Hepatocyte (in vitro differentiated cells): Measurements from ENCODE around the gene KDM4C.

Experiments used
- EZH2 ChIP-seq: fragments of 200-600 bp; sonication (generic); IDR thresholded peaks from 2 replicates; pipeline ENCODE4 v1.6.1; 2016; ENCODE audit warnings: antibody characterized with exemption, mild to moderate bottlenecking, borderline replicate concordance
- EZH2phosphoT487 ChIP-seq: fragments of 200-600 bp; sonication (generic); IDR thresholded peaks from one replicate; pipeline ENCODE4 v1.6.1; 2018; ENCODE audit warnings: antibody characterized with exemption, mild to moderate bottlenecking, low read depth, moderate library complexity; ENCODE audit not compliant: unreplicated experiment, severe bottlenecking
- TF ChIP-seq, protein P1 (sequence below): fragments of 200-600 bp; sonication (generic); IDR thresholded peaks from 2 replicates; pipeline ENCODE4 v1.5.1; 2016; ENCODE audit warnings: antibody characterized with exemption, mild to moderate bottlenecking; ENCODE audit not compliant: poor library complexity

DNA sequence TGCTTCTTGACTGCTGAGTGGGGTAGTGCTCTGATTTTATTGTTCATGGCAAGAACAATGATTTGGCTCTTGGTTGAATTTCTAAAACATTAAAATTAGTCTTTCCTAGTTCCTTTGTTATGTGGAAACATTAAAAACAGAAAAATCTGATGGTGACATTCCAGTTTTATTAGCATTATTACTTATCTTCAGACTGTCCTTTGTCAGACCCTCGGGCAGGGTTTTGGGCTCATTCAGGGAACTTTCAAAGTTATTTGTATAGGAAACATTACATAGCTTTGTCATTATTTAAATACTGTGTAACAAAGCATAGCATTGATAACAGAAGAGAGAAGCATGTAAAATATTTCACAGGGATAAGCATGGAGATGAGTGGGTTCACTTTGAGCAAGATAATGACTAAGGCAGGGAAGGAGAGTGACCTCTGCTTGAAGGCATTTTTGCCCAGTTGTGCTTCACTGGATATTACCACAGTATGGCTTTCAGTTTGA lies 119.9 kb downstream of the KDM4C start:
- TF ChIP-seq, protein P1, sequence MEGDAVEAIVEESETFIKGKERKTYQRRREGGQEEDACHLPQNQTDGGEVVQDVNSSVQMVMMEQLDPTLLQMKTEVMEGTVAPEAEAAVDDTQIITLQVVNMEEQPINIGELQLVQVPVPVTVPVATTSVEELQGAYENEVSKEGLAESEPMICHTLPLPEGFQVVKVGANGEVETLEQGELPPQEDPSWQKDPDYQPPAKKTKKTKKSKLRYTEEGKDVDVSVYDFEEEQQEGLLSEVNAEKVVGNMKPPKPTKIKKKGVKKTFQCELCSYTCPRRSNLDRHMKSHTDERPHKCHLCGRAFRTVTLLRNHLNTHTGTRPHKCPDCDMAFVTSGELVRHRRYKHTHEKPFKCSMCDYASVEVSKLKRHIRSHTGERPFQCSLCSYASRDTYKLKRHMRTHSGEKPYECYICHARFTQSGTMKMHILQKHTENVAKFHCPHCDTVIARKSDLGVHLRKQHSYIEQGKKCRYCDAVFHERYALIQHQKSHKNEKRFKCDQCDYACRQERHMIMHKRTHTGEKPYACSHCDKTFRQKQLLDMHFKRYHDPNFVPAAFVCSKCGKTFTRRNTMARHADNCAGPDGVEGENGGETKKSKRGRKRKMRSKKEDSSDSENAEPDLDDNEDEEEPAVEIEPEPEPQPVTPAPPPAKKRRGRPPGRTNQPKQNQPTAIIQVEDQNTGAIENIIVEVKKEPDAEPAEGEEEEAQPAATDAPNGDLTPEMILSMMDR: no peak
- TF ChIP-seq EZH2phosphoT487 (no peak), EZH2 (no peak)
